ENCODE measurements around the gene GATA5.

DNA sequence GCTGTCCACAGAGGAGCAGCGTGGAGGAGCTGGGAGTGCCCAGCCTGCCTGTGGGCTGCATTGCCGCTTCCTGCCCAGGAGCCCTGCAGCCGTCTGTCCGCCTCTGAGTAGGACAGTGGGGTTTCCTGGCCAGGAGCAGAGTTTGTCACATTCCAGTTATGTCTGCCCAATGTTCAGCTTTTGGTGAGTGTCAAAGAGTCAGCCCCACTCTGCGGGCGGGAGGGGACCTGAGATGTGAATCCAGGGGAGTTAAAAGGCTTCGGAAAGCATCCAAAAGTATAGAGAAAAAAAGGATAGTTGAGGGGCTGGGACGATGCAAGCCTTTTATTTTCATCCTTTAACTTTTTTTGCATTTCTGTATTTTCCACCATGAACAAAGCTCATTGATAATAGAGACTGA is 7.2 kb upstream of the GATA5 start:
- TF ChIP-seq, protein P1, sequence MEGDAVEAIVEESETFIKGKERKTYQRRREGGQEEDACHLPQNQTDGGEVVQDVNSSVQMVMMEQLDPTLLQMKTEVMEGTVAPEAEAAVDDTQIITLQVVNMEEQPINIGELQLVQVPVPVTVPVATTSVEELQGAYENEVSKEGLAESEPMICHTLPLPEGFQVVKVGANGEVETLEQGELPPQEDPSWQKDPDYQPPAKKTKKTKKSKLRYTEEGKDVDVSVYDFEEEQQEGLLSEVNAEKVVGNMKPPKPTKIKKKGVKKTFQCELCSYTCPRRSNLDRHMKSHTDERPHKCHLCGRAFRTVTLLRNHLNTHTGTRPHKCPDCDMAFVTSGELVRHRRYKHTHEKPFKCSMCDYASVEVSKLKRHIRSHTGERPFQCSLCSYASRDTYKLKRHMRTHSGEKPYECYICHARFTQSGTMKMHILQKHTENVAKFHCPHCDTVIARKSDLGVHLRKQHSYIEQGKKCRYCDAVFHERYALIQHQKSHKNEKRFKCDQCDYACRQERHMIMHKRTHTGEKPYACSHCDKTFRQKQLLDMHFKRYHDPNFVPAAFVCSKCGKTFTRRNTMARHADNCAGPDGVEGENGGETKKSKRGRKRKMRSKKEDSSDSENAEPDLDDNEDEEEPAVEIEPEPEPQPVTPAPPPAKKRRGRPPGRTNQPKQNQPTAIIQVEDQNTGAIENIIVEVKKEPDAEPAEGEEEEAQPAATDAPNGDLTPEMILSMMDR (IDR thresholded peaks at IDR 0.05) = no peak
- TF ChIP-seq POLR2A (IDR thresholded peaks at IDR 0.05) = no peak
